Loucy (cell line): ENCODE data around the gene CCDC28B.

Experiments used
- H2AFZ ChIP-seq: fragments of 200-600 bp; sonication (generic); 2 replicates; pipeline ENCODE4 v1.6.0; 2016; ENCODE audit warnings: antibody characterized with exemption, mild to moderate bottlenecking, low read length, moderate library complexity
- H3F3A ChIP-seq: fragments of 200-600 bp; 2 replicates; pipeline ENCODE4 v1.6.0; 2016; ENCODE audit warnings: antibody characterized with exemption, low read depth, mild to moderate bottlenecking
- H3K27me3 ChIP-seq: fragments of 200-600 bp; sonication (generic); 2 replicates; pipeline ENCODE4 v1.6.1; 2014; ENCODE audit warnings: low read length, mild to moderate bottlenecking; ENCODE audit not compliant: insufficient read depth, poor library complexity, severe bottlenecking
- H3K36me3 ChIP-seq: fragments of 200-600 bp; sonication (generic); 2 replicates; pipeline ENCODE4 v1.6.1; 2016; ENCODE audit warnings: low read length; ENCODE audit not compliant: insufficient read depth
- H3K4me1 ChIP-seq: fragments of 200-600 bp; sonication (generic); 2 replicates; pipeline ENCODE4 v1.5.1; 2014; ENCODE audit warnings: low read length, mild to moderate bottlenecking; ENCODE audit not compliant: insufficient read depth, poor library complexity, severe bottlenecking
- H3K4me2 ChIP-seq: fragments of 200-600 bp; sonication (generic); 2 replicates; pipeline ENCODE4 v1.6.0; 2014; ENCODE audit warnings: antibody characterized with exemption, low read length, low read depth, mild to moderate bottlenecking; ENCODE audit not compliant: poor library complexity, severe bottlenecking
- H3K4me3 ChIP-seq: fragments of 200-600 bp; sonication (generic); 2 replicates; pipeline ENCODE4 v1.5.1; 2014; ENCODE audit warnings: low read length, mild to moderate bottlenecking, mixed read lengths; ENCODE audit not compliant: poor library complexity, severe bottlenecking
- H3K79me2 ChIP-seq: fragments of 200-600 bp; sonication (generic); 2 replicates; pipeline ENCODE4 v1.6.1; 2014; ENCODE audit warnings: low read length; ENCODE audit not compliant: insufficient read depth
- H3K9ac ChIP-seq: fragments of 200-600 bp; sonication (generic); 2 replicates; pipeline ENCODE4 v1.6.0; 2014; ENCODE audit warnings: mild to moderate bottlenecking, low read depth, low read length, moderate library complexity; ENCODE audit not compliant: poor library complexity, severe bottlenecking
- H3K9me2 ChIP-seq: fragments of 200-600 bp; sonication (generic); replicated peaks from 2 replicates; pipeline ENCODE4 v1.6.1; 2016; ENCODE audit warnings: low read depth, low read length, mixed read lengths
- H3K9me3 ChIP-seq: fragments of 200-600 bp; sonication (generic); 2 replicates; pipeline ENCODE4 v1.6.1; 2014; ENCODE audit warnings: mild to moderate bottlenecking, antibody characterized with exemption, low read length, low read depth; ENCODE audit not compliant: insufficient read depth
- H4K20me1 ChIP-seq: fragments of 200-600 bp; sonication (generic); 2 replicates; pipeline ENCODE4 v1.6.0; 2014; ENCODE audit warnings: antibody characterized with exemption, low read length, mild to moderate bottlenecking; ENCODE audit not compliant: insufficient read depth, poor library complexity, severe bottlenecking
- CTCF ChIP-seq: fragments of 200-600 bp; sonication (generic); conservative IDR thresholded peaks from 2 replicates; pipeline ENCODE4 v1.5.1; 2014; ENCODE audit warnings: mild to moderate bottlenecking, antibody characterized with exemption, low read length
- EZH2phosphoT487 ChIP-seq: fragments of 200-600 bp; IDR thresholded peaks from 2 replicates; pipeline ENCODE4 v1.6.1; 2018; ENCODE audit warnings: antibody characterized with exemption, mild to moderate bottlenecking, moderate library complexity, borderline replicate concordance

Gene CCDC28B

GRCh38 chr1:32198237-32199042 lies 2.0 kb upstream of the CCDC28B start:
- Histone ChIP-seq H4K20me1 (peaks cover 42% of the 10 kb centered on the region), H3K79me2 (peaks cover 11% of the 10 kb centered on the region; the same call in 1 of the 2 replicates), H3K4me1 (peaks cover 53% of the 10 kb centered on the region), H2AFZ (no peak overlapping the region), H3K27me3 (no peaks in the 10 kb centered on the region), H3K9me3 (no peaks in the 10 kb centered on the region), H3K36me3 (peaks cover 32% of the 10 kb centered on the region; the same call in 1 of the 2 replicates), H3K4me3 (no peak overlapping the region), H3K9me2 (no peaks in the 10 kb centered on the region), H3F3A (peaks cover 7% of the 10 kb centered on the region; the same call in 1 of the 2 replicates), H3K9ac (no peak overlapping the region), H3K4me2 (no peak overlapping the region)
- TF ChIP-seq EZH2phosphoT487: no peak
- no peak for TF ChIP-seq CTCF

- H3K36me3 ChIP-seq: peaks cover 25% of the 10 kb centered on the region; the same call in 1 of the 2 replicates
Observed at GRCh38 chr1:32199043-32199716, 1.2 kb upstream of the CCDC28B start.

GRCh38 chr1:32199717-32200072 lies 700 bp upstream of the CCDC28B start:
- Histone ChIP-seq H4K20me1 (peaks cover 41% of the 10 kb centered on the region), H3K9me2 (no peaks in the 10 kb centered on the region), H3K4me1 (peaks cover 61% of the 10 kb centered on the region), H3K27me3 (no peaks in the 10 kb centered on the region), H3K4me3 (peak overlapping the region; percentile 81), H3K79me2 (peaks cover 11% of the 10 kb centered on the region; the same call in 1 of the 2 replicates), H3K36me3 (peaks cover 20% of the 10 kb centered on the region; the same call in 1 of the 2 replicates), H3K9me3 (no peaks in the 10 kb centered on the region), H3F3A (peaks cover 4% of the 10 kb centered on the region; the same call in 1 of the 2 replicates), H3K9ac (peak overlapping the region; percentile 71), H2AFZ (no peak overlapping the region), H3K4me2 (peak overlapping the region; percentile 93)
- TF ChIP-seq EZH2phosphoT487 (no peak), CTCF (no peak)

More at GRCh38 chr1:32199043-32199716, 1.2 kb upstream of the CCDC28B start:
- Histone ChIP-seq H3K9me3 (no peaks in the 10 kb centered on the region), H3K4me1 (peaks cover 61% of the 10 kb centered on the region), H4K20me1 (peaks cover 42% of the 10 kb centered on the region), H3K4me3 (no peak overlapping the region), H3K4me2 (no peak overlapping the region), H3K9ac (no peak overlapping the region), H2AFZ (no peak overlapping the region), H3K79me2 (peaks cover 11% of the 10 kb centered on the region; the same call in 1 of the 2 replicates), H3K27me3 (no peaks in the 10 kb centered on the region), H3K9me2 (no peaks in the 10 kb centered on the region), H3F3A (peaks cover 4% of the 10 kb centered on the region; the same call in 1 of the 2 replicates)
- TF ChIP-seq CTCF: no peak
- no peak for TF ChIP-seq EZH2phosphoT487
